GM18526 (cell line): ENCODE results near the gene C20orf141.

Experiments used
- POLR2A ChIP-seq: IDR thresholded peaks from 3 replicates; pipeline ENCODE4 v1.6.1; 2011; ENCODE audit not compliant: insufficient read length; ENCODE audit errors: extremely low read depth

Gene C20orf141

DNA sequence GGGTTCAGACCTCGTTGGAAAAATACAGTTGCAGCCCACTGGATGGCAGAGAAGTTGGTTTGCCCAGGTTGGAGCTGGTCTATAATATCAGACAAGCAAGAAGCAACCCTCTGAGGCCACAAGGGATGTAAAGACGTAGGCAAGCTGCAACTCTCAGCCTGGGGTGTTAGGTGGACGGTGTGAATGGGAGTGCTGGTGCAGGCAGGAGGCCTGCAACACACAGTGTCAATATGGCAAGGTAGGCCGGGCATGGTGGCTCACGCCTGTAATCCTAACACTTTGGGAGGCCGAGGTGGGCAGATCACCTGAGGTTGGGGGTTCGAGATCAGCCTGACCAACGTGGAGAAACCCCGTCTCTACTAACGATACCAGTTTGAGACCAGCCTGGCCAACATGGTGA is 36.3 kb downstream of the C20orf141 start:
- no peak for TF ChIP-seq POLR2A

DNA sequence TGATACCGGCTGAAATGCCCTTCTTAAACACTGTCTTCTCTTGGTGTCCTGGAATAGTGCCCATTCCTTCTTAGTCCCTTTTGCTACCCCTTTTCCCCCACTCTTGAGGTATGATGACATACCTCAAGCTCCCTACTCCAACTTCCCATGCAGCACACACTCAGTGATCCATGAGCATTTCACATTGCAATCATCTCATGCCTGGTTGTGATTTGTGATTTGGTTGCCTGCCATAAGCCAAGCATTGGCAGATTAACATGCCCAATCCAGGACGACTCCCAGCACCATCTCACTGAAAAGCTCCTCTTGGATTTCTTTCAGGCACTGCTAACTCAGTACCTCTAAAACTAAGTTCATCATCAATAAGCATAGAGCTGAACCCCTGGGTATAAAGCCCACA is 43.8 kb downstream of the C20orf141 start:
- TF ChIP-seq POLR2A, result no peak

DNA sequence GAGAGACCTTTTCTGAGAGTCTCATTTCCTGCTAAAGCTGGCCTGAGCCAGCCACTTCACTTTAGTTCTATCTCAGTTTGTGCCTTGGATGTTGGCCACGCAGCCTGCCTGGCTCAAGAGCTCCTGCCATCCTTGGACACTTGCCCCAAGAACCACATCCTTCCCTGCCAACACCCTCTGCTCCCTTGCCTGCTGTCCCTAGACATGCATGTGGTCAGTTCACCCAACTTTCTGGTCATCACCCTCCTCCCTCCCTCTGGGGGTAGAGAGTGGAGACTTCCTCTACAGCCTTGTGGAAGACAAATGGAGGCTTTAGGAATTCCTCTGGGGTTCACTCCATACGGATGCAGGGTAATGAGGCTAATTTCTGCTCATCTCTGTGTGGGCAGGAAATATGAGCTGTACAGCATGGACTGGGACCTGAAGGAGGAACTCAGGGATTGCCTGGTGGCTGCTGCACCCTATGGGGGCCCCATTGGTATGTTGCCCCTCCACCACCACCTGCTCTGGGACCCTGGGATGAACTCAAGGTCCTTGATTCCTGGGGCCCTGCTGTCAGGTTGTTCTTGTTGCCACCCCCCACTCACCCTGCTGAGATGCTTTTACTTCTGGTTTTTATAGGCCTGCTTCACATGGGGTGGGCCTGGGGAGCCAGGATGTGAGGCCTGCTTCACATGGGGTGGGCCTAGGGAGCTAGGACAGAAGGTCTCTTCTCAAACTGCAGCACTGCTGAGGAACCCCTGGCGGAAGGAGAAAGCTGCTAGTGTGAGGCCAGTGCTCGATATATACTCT is 44.7 kb downstream of the C20orf141 start:
- TF ChIP-seq POLR2A, result no peak

DNA sequence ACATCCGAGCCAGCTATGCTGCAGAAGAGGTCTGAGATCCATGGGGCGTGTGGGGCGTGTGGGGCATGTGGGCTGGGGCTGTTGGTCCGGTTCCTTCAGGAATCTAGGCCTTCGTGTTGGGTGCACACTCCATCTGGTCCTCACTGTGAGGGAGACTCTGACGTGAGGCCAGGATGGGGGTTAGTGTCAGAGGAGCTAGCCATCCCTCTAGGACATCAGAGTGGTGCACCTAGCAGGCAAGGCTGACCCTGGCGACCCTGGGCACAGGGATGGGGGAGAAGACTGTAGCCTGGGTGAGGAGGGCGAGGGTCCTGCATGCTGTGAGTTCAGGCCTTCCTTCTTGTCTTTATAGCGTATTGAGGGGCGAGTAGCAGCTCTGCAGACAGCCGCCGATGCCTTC is 49.8 kb downstream of the C20orf141 start:
- no peak for TF ChIP-seq POLR2A

DNA sequence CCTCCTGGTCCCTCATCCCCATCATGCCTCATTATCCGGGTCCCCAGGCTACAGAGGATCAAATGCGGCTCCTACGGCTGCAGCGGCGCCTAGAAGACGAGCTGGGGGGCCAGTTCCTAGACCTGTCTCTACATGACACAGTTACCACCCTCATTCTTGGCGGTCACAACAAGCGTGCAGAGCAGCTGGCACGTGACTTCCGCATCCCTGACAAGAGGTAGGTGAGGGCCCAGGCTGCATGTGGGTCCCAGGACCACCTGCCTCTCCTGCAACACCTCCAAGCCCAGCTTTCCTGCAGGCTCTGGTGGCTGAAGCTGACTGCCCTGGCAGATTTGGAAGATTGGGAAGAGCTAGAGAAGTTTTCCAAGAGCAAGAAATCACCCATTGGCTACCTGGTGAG is 50.3 kb downstream of the C20orf141 start:
- no peak for TF ChIP-seq POLR2A
